ENCODE results near the gene VKORC1L1. TPM values are rescaled to one million over a fixed set of nuclear protein-coding genes. Genes with fewer than 3 reads are reported as not detected.
"Not testable (repeated sequence)": the region's sequence is repeated elsewhere in the genome, so short reads cannot be mapped to it uniquely, and the experiment has no call there.

The VKORC1L1 gene
- total RNA-seq, 1 experiment from 2014 or later = 29.4 TPM

GRCh38 chr7:65898677-65899447, 26.0 kb downstream of the VKORC1L1 start:
- H2BK12ac ChIP-seq (ENCODE audit: insufficient read length, low read depth, low read length); H3K79me2 ChIP-seq (ENCODE audit: insufficient read depth, low read length); H3K79me1 ChIP-seq (ENCODE audit: insufficient read depth, low read depth, low read length, poor library complexity, severe bottlenecking); H3K4me1 Mint-ChIP-seq; H3K27ac Mint-ChIP-seq; H3K4me1 ChIP-seq (ENCODE audit: insufficient read depth, low read length); H3K18ac ChIP-seq (ENCODE audit: insufficient read length, low read depth, low read length); H3K9me3 ChIP-seq (ENCODE audit: control insufficient read depth, low read depth, low read length); H3K23ac ChIP-seq (ENCODE audit: insufficient read length, low read depth, low read length); H4K91ac ChIP-seq (ENCODE audit: insufficient read length, low read depth, low read length); H3K14ac ChIP-seq (ENCODE audit: insufficient read depth, low read length); H2BK20ac ChIP-seq (ENCODE audit: low read depth, low read length, poor library complexity, severe bottlenecking); H3K4me3 Mint-ChIP-seq; H3K4ac ChIP-seq (ENCODE audit: low read depth, low read length); H2AK5ac ChIP-seq (ENCODE audit: insufficient read length, low read length); H3K23me2 ChIP-seq (ENCODE audit: insufficient read length, low read depth, low read length, poor library complexity, severe bottlenecking); DNase-seq; H3K56ac ChIP-seq (ENCODE audit: insufficient read length, low read depth, low read length); H4K20me1 ChIP-seq (ENCODE audit: control insufficient read depth, insufficient read depth, insufficient read length); H2AFZ ChIP-seq (ENCODE audit: low read length); H2BK5ac ChIP-seq (ENCODE audit: insufficient read length, low read length); H4K8ac ChIP-seq (replicated peaks; ENCODE audit: insufficient read length, low read depth, low read length); H3K27me3 Mint-ChIP-seq (ENCODE audit: low read depth); H3K27me3 ChIP-seq (ENCODE audit: insufficient read depth, low read length); H4K5ac ChIP-seq (ENCODE audit: insufficient read length, low read depth, low read length); H2BK15ac ChIP-seq (ENCODE audit: low read depth, low read length); H2BK120ac ChIP-seq (ENCODE audit: low read depth, low read length, poor library complexity, severe bottlenecking); H3T11ph ChIP-seq (ENCODE audit: low read length); H3K27ac ChIP-seq (ENCODE audit: insufficient read length, low read depth, low read length); H3K4me2 ChIP-seq (ENCODE audit: insufficient read depth, insufficient read length, low read length); H3K9ac ChIP-seq (ENCODE audit: extremely low read depth, insufficient read length, low read length): not testable (repeated sequence)
- peaks cover 19 to 32% (median 29%) of the 10 kb centered on the region in 3 experiments for H3K36me3 Mint-ChIP-seq (ENCODE audit: insufficient read depth in 1 of 3, low read depth in 3 of 3)
- no CpG with 5 or more reads among the region's 2 CpGs for WGBS (ENCODE audit: extremely low coverage, insufficient read length, low lambda C conversion rate)
- H3K9me3 Mint-ChIP-seq = peaks cover 12 to 19% of the 10 kb centered on the region in 2 experiments

All from H9 (cell line).